ENCODE measurements around the gene LAPTM5.

- no peak for TF ChIP-seq CTCF (conservative IDR thresholded peaks at IDR 0.05 in 1 of 2, IDR thresholded peaks at IDR 0.05 in 1 of 2; ENCODE audit: extremely low read depth in 1 of 2, insufficient read depth in 1 of 2, low read depth in 1 of 2, low read length in 2 of 2)
- no peak for TF ChIP-seq EZH2 (IDR thresholded peaks at IDR 0.05; ENCODE audit: borderline replicate concordance, low read length)
Observed at GRCh38 chr1:30706528-30706927, 51.0 kb downstream of the LAPTM5 start.
